Measurements from ENCODE around the gene CDH6. TPM values are rescaled to one million over a fixed set of nuclear protein-coding genes. Genes with fewer than 3 reads are reported as not detected.

The CDH6 gene
- total and polyA plus RNA-seq, 2 donors (not counting 3 experiments of a cell fraction or from before 2014, with no cell fraction given), result 0.06 TPM; not detected in 1

DNA sequence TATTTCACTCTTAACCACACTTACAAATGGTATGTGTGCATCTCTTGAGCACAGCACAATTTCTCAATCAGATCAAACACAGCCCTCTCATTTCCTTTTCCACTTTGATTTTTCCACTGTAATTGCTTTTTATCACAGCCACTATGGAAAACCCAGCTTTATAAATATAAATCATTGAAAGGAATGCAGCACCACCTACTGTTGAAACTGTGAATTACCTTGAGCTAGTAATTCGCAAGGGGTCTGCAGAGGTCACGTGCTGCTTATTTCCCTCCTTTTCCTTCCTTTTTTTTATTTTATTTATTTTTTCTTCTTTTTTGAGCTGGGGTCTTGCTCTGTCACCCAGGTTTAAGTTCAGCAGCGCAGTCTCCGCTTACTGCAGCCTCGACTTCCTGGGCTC, 76.9 kb downstream of the CDH6 start:
- TF ChIP-seq MYC (IDR thresholded peaks at IDR 0.05; ENCODE audit: low read depth, low read length), result no peak
- TF ChIP-seq, protein P1, sequence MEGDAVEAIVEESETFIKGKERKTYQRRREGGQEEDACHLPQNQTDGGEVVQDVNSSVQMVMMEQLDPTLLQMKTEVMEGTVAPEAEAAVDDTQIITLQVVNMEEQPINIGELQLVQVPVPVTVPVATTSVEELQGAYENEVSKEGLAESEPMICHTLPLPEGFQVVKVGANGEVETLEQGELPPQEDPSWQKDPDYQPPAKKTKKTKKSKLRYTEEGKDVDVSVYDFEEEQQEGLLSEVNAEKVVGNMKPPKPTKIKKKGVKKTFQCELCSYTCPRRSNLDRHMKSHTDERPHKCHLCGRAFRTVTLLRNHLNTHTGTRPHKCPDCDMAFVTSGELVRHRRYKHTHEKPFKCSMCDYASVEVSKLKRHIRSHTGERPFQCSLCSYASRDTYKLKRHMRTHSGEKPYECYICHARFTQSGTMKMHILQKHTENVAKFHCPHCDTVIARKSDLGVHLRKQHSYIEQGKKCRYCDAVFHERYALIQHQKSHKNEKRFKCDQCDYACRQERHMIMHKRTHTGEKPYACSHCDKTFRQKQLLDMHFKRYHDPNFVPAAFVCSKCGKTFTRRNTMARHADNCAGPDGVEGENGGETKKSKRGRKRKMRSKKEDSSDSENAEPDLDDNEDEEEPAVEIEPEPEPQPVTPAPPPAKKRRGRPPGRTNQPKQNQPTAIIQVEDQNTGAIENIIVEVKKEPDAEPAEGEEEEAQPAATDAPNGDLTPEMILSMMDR (IDR thresholded peaks at IDR 0.05; ENCODE audit: extremely low read depth in 1 of 2, insufficient read depth in 1 of 2, low read depth in 1 of 2, low read length in 2 of 2), result peak in 1 of 2 donors; percentile 26
- FAIRE-seq, result no peak
- no peak overlapping the region for H2AFZ ChIP-seq (ENCODE audit: low read depth, low read length)
- CTCF ChIA-PET, result no interaction called here
- H3K4me2 ChIP-seq (ENCODE audit: insufficient read depth, low read length), result no peak overlapping the region
- H3K36me3 ChIP-seq (ENCODE audit: control insufficient read depth in 2 of 2, extremely low read depth in 1 of 2, insufficient read depth in 2 of 2, low read length in 2 of 2), result no peaks in the 10 kb centered on the region
- no peak overlapping the region for H3K27ac ChIP-seq (ENCODE audit: insufficient read depth, low read depth, low read length)
- POLR2A ChIA-PET, result no interaction called here
- no peaks in the 10 kb centered on the region for H3K9me1 ChIP-seq (replicated peaks; ENCODE audit: control insufficient read depth, extremely low read depth, insufficient read depth, low read length)
- no peaks in the 10 kb centered on the region for H3K79me2 ChIP-seq (ENCODE audit: control insufficient read depth, insufficient read depth, low read length)
- no peak overlapping the region for H3K9ac ChIP-seq (replicated peaks; ENCODE audit: extremely low read depth, insufficient read depth, low read length)
- no peaks in the 10 kb centered on the region for H3K9me3 ChIP-seq (replicated peaks; ENCODE audit: control insufficient read depth, insufficient read depth, low read length)
- H3K27me3 ChIP-seq (ENCODE audit: control insufficient read depth in 2 of 2, insufficient read depth in 2 of 2, low read length in 2 of 2), result no peaks in the 10 kb centered on the region
- H3K4me3 ChIP-seq (replicated peaks in 1 of 3; ENCODE audit: insufficient read depth in 1 of 3, low read depth in 1 of 3, low read length in 3 of 3), result no peak overlapping the region
- intact Hi-C loops (cut with micrococcal nuclease) (no loop called here), dilution Hi-C loops (cut with MboI; ENCODE audit: extremely low pct_ligation_motif_present, low sequenced_read_pairs) (no loop called here)
- peak; percentile 4 for DNase-seq (ENCODE audit: low read depth, low spot score)
- H3K4me1 ChIP-seq (ENCODE audit: control insufficient read depth, extremely low read depth, insufficient read depth, low read length), result no peaks in the 10 kb centered on the region
- no TSS peak for BruUV-seq (replicated peaks)
- H4K20me1 ChIP-seq (replicated peaks; ENCODE audit: control insufficient read depth, extremely low read depth, insufficient read depth, low read length), result no peaks in the 10 kb centered on the region

DNA sequence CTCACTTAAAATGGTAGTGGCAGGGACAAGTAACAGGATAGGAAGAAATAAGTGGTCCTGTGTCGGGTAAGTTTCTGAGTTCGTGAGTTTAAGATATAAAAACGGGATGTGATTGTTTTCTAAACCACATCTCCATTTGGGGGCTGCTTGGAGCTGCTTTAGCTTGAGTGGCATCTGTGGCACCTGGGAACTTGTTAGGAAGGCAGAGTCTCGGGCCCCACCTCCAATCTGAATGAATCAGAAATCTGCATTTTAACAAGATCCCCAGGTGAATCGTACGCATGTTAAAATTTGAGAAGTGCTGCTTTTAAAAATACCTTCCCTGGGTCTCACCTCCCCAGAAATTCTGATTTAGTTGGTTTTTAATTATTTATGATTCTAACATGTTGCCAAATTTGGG, 78.1 kb downstream of the CDH6 start:
- CTCF ChIA-PET, result no interaction called here

More for the DNA sequence above, 78.1 kb downstream of the CDH6 start:
- no peak overlapping the region for H3K4me2 ChIP-seq (ENCODE audit: insufficient read depth, low read length)
- no peaks in the 10 kb centered on the region for H3K27me3 ChIP-seq (ENCODE audit: control insufficient read depth in 2 of 2, insufficient read depth in 2 of 2, low read length in 2 of 2)
- TF ChIP-seq EZH2 (IDR thresholded peaks at IDR 0.05; ENCODE audit: borderline replicate concordance, low read depth, low read length, severe bottlenecking), result no peak
- no peak for TF ChIP-seq GATA2 (IDR thresholded peaks at IDR 0.05; ENCODE audit: insufficient read depth, insufficient read length, low read depth, low read length)
- TF ChIP-seq FOS (IDR thresholded peaks at IDR 0.05; ENCODE audit: borderline replicate concordance, insufficient read depth, low read length), result no peak
- TF ChIP-seq POLR2AphosphoS5 (IDR thresholded peaks at IDR 0.05; ENCODE audit: insufficient read depth, low read depth, low read length), result no peak
- TF ChIP-seq, protein P1 (IDR thresholded peaks at IDR 0.05; ENCODE audit: extremely low read depth in 1 of 2, insufficient read depth in 1 of 2, low read depth in 1 of 2, low read length in 2 of 2), result no peak
- TF ChIP-seq, protein P2, sequence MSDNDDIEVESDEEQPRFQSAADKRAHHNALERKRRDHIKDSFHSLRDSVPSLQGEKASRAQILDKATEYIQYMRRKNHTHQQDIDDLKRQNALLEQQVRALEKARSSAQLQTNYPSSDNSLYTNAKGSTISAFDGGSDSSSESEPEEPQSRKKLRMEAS (IDR thresholded peaks at IDR 0.05; ENCODE audit: insufficient read depth, insufficient read length), result no peak
- TF ChIP-seq POLR2A (IDR thresholded peaks at IDR 0.05; ENCODE audit: low read depth, low read length), result no peak
- no peak overlapping the region for H3K27ac ChIP-seq (ENCODE audit: insufficient read depth, low read depth, low read length)
- POLR2A ChIA-PET, result no interaction called here
- H3K9me3 ChIP-seq (replicated peaks; ENCODE audit: control insufficient read depth, insufficient read depth, low read length), result no peaks in the 10 kb centered on the region
- H3K79me2 ChIP-seq (ENCODE audit: control insufficient read depth, insufficient read depth, low read length), result no peaks in the 10 kb centered on the region
- H3K4me1 ChIP-seq (ENCODE audit: control insufficient read depth, extremely low read depth, insufficient read depth, low read length), result no peaks in the 10 kb centered on the region
- no peak overlapping the region for H3K4me3 ChIP-seq (replicated peaks in 1 of 3; ENCODE audit: insufficient read depth in 1 of 3, low read depth in 1 of 3, low read length in 3 of 3)
- no TSS peak for BruUV-seq (replicated peaks)
- H4K20me1 ChIP-seq (replicated peaks; ENCODE audit: control insufficient read depth, extremely low read depth, insufficient read depth, low read length), result no peaks in the 10 kb centered on the region
- H3K9ac ChIP-seq (replicated peaks; ENCODE audit: extremely low read depth, insufficient read depth, low read length), result no peak overlapping the region
- dilution Hi-C loops (cut with MboI; ENCODE audit: extremely low pct_ligation_motif_present, low sequenced_read_pairs), result no loop called here
- DNase-seq (ENCODE audit: low read depth, low spot score) (no peak), FAIRE-seq (no peak)
- no peak overlapping the region for H2AFZ ChIP-seq (ENCODE audit: low read depth, low read length)
- intact Hi-C loops (cut with micrococcal nuclease), result no loop called here
- no peaks in the 10 kb centered on the region for H3K36me3 ChIP-seq (ENCODE audit: control insufficient read depth in 2 of 2, extremely low read depth in 1 of 2, insufficient read depth in 2 of 2, low read length in 2 of 2)
- H3K9me1 ChIP-seq (replicated peaks; ENCODE audit: control insufficient read depth, extremely low read depth, insufficient read depth, low read length), result no peaks in the 10 kb centered on the region
